ENCODE data around the gene ZFAND3. TPM values are rescaled to one million over a fixed set of nuclear protein-coding genes. Genes with fewer than 3 reads are reported as not detected.

The ZFAND3 gene
- polyA plus RNA-seq, 1 donor (not counting 4 experiments of a cell fraction or from before 2014, with no cell fraction given), result 19.6 TPM

GRCh38 chr6:37934276-37934675, 114.7 kb downstream of the ZFAND3 start:
- Histone ChIP-seq H3K36me3 (ENCODE audit: control insufficient read depth in 2 of 2, extremely low read depth in 1 of 2, insufficient read depth in 2 of 2, low read length in 2 of 2) (no peaks in the 10 kb centered on the region), H3K4me2 (ENCODE audit: control insufficient read depth, extremely low read depth, insufficient read depth, low read depth, low read length) (no peak overlapping the region), H2AFZ (ENCODE audit: control insufficient read depth, low read length) (no peak overlapping the region), H4K20me1 (ENCODE audit: control insufficient read depth, extremely low read depth, insufficient read depth, low read length) (peaks cover 6% of the 10 kb centered on the region), H3K79me2 (ENCODE audit: control insufficient read depth, insufficient read depth, low read length) (peaks cover 26% of the 10 kb centered on the region), H3K9ac (ENCODE audit: control insufficient read depth, extremely low read depth, insufficient read depth, low read length) (no peak overlapping the region), H3K27ac (ENCODE audit: control insufficient read depth, insufficient read depth, low read length) (no peak overlapping the region), H3K4me3 (ENCODE audit: control insufficient read depth in 2 of 3, extremely low read depth in 1 of 3, insufficient read depth in 2 of 3, low read depth in 1 of 3, low read length in 3 of 3) (no peak overlapping the region), H3K4me1 (ENCODE audit: control insufficient read depth, extremely low read depth, insufficient read depth, low read length) (no peaks in the 10 kb centered on the region), H3K9me3 (ENCODE audit: control insufficient read depth, low read depth, low read length) (no peaks in the 10 kb centered on the region), H3K9me1 (ENCODE audit: control insufficient read depth, extremely low read depth, insufficient read depth, low read length) (no peaks in the 10 kb centered on the region), H3K27me3 (ENCODE audit: control insufficient read depth, extremely low read depth, insufficient read depth, low read length) (no peaks in the 10 kb centered on the region)
- FAIRE-seq (no peak), DNase-seq (ENCODE audit: low read depth, low spot score) (no peak)
- dilution Hi-C loops (cut with MboI; ENCODE audit: extremely low pct_ligation_motif_present, low sequenced_read_pairs), result no loop called here
- TF ChIP-seq CTCF (optimal IDR thresholded peaks at IDR 0.05 in 1 of 3, IDR thresholded peaks at IDR 0.05 in 1 of 3, conservative IDR thresholded peaks at IDR 0.05 in 1 of 3; ENCODE audit: extremely low read depth in 1 of 3, insufficient read depth in 2 of 3, low read length in 3 of 3) (no peak), EZH2 (IDR thresholded peaks at IDR 0.05; ENCODE audit: low read length) (no peak)

DNA sequence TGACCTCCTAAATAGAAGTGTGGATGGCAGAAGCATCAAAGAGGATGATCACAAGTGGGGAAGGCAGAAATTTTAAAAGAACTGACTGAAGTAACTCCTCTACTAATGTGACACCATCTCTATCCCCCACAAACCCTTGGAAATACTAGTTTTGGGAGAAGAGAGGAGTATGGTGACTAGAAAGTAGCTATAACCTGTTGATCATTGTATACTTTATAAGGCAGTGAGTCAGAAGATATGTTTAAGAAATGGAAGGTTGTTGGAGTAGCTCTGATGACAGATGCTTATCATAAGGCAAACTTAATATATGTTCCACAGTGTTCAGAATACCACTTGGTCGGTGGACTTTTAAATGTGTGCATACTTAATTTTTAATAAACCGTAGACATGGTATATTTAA, 116.6 kb downstream of the ZFAND3 start:
- Histone ChIP-seq H3K9ac (ENCODE audit: control insufficient read depth, extremely low read depth, insufficient read depth, low read length) (no peak overlapping the region), H3K36me3 (ENCODE audit: control insufficient read depth in 2 of 2, extremely low read depth in 1 of 2, insufficient read depth in 2 of 2, low read length in 2 of 2) (peaks cover 0 to 1% of the 10 kb centered on the region in 2 experiments), H3K79me2 (ENCODE audit: control insufficient read depth, insufficient read depth, low read length) (peaks cover 16% of the 10 kb centered on the region), H3K4me3 (ENCODE audit: control insufficient read depth in 2 of 3, extremely low read depth in 1 of 3, insufficient read depth in 2 of 3, low read depth in 1 of 3, low read length in 3 of 3) (no peak overlapping the region), H4K20me1 (ENCODE audit: control insufficient read depth, extremely low read depth, insufficient read depth, low read length) (peaks cover 3% of the 10 kb centered on the region), H3K9me1 (ENCODE audit: control insufficient read depth, extremely low read depth, insufficient read depth, low read length) (no peaks in the 10 kb centered on the region), H3K27ac (ENCODE audit: control insufficient read depth, insufficient read depth, low read length) (no peak overlapping the region), H2AFZ (ENCODE audit: control insufficient read depth, low read length) (no peak overlapping the region), H3K4me2 (ENCODE audit: control insufficient read depth, extremely low read depth, insufficient read depth, low read depth, low read length) (no peak overlapping the region), H3K4me1 (ENCODE audit: control insufficient read depth, extremely low read depth, insufficient read depth, low read length) (no peaks in the 10 kb centered on the region), H3K27me3 (ENCODE audit: control insufficient read depth, extremely low read depth, insufficient read depth, low read length) (no peaks in the 10 kb centered on the region), H3K9me3 (ENCODE audit: control insufficient read depth, low read depth, low read length) (no peaks in the 10 kb centered on the region)
- dilution Hi-C loops (cut with MboI; ENCODE audit: extremely low pct_ligation_motif_present, low sequenced_read_pairs), result no loop called here
- no peak for TF ChIP-seq CTCF (optimal IDR thresholded peaks at IDR 0.05 in 1 of 3, IDR thresholded peaks at IDR 0.05 in 1 of 3, conservative IDR thresholded peaks at IDR 0.05 in 1 of 3; ENCODE audit: extremely low read depth in 1 of 3, insufficient read depth in 2 of 3, low read length in 3 of 3)
- no peak for TF ChIP-seq EZH2 (IDR thresholded peaks at IDR 0.05; ENCODE audit: low read length)
- no peak for DNase-seq (ENCODE audit: low read depth, low spot score)
- FAIRE-seq, result peak; percentile 43

Data from keratinocyte (primary cell).